GM12872 (cell line): ENCODE results near the gene PARP2.

Experiments used
- CTCF ChIP-seq: IDR thresholded peaks from 3 replicates; pipeline ENCODE4 v1.5.1; 2011; ENCODE audit warnings: low read depth, mild to moderate bottlenecking, low read length, moderate library complexity; ENCODE audit not compliant: insufficient read depth

The PARP2 gene

GRCh38 chr14:20386276-20386855 lies 42.9 kb downstream of the PARP2 start:
- no peak for TF ChIP-seq CTCF

GRCh38 chr14:20387576-20387975 lies 44.1 kb downstream of the PARP2 start:
- no peak for TF ChIP-seq CTCF

- no peak for TF ChIP-seq CTCF
Measured at GRCh38 chr14:20388159-20388558, 44.7 kb downstream of the PARP2 start.

- TF ChIP-seq CTCF: no peak
Measured at GRCh38 chr14:20391505-20391904, 48.1 kb downstream of the PARP2 start.

GRCh38 chr14:20397511-20397910 lies 54.1 kb downstream of the PARP2 start:
- no peak for TF ChIP-seq CTCF

- TF ChIP-seq CTCF: no peak
Measured at GRCh38 chr14:20400589-20400964, 57.1 kb downstream of the PARP2 start.

- TF ChIP-seq CTCF: no peak
Measured at GRCh38 chr14:20400965-20401593, 57.6 kb downstream of the PARP2 start.
